Activated B cell treated with CpG ODN at 0.5 μM for 24 hours (primary cell): ENCODE results near the gene EDA. TPM values are rescaled to one million over a fixed set of nuclear protein-coding genes. Genes with fewer than 3 reads are reported as not detected.

ENCODE experiments used
- ATAC-seq: fragments of 200-7000 bp; cut with Tn5 transposase; one replicate; pipeline ENCODE4 v1.10.0; 2021; ENCODE audit warnings: low read depth, mild to moderate bottlenecking, moderate library complexity
- CTCF ChIA-PET: fragments of 350-600 bp; sonication (Branson Sonifier 250); formaldehyde crosslinking; loops from one replicate; lab custom pipeline; 2021; ENCODE audit warnings: antibody characterized with exemption; lab: Charles Lee
- POLR2A ChIA-PET: fragments of 350-600 bp; sonication (Branson Sonifier 250); formaldehyde crosslinking; loops from one replicate; lab custom pipeline; 2021; ENCODE audit warnings: antibody characterized with exemption; lab: Charles Lee
- DNase-seq: peaks from one replicate; pipeline ENCODE4 v3.0.0; 2022
- H3K27ac Mint-ChIP-seq: one replicate; pipeline ENCODE4 v1.8.0; 2020; ENCODE audit warnings: mixed read lengths
- H3K27me3 Mint-ChIP-seq: one replicate; pipeline ENCODE4 v1.8.0; 2021; ENCODE audit warnings: mixed read lengths
- H3K36me3 Mint-ChIP-seq: one replicate; pipeline ENCODE4 v1.8.0; 2021; ENCODE audit warnings: low read depth, mixed read lengths
- H3K4me1 Mint-ChIP-seq: one replicate; pipeline ENCODE4 v1.8.0; 2021; ENCODE audit warnings: mixed read lengths
- H3K4me3 Mint-ChIP-seq: one replicate; pipeline ENCODE4 v1.8.0; 2020; ENCODE audit warnings: mild to moderate bottlenecking, mixed read lengths
- H3K9me3 Mint-ChIP-seq: one replicate; pipeline ENCODE4 v1.8.0; 2020; ENCODE audit warnings: mixed read lengths
- intact Hi-C: fragments of 100-400 bp; cut with micrococcal nuclease; formaldehyde crosslinking; loops from one replicate; pipeline ENCODE4 v1.15.1; 2024
- total RNA-seq: library from RNA; stranded (reverse); gene quantifications from 2 replicates; pipeline ENCODE4 v1.2.3, GENCODE V29; 2022
- TF ChIP-seq, protein P1 (sequence below): fragments of 200-600 bp; IDR thresholded peaks from one replicate; pipeline ENCODE4 v1.8.0; 2022; ENCODE audit warnings: antibody characterized with exemption, mild to moderate bottlenecking

The EDA gene
- total RNA-seq, 1 donor from 2014 or later, result not detected

DNA sequence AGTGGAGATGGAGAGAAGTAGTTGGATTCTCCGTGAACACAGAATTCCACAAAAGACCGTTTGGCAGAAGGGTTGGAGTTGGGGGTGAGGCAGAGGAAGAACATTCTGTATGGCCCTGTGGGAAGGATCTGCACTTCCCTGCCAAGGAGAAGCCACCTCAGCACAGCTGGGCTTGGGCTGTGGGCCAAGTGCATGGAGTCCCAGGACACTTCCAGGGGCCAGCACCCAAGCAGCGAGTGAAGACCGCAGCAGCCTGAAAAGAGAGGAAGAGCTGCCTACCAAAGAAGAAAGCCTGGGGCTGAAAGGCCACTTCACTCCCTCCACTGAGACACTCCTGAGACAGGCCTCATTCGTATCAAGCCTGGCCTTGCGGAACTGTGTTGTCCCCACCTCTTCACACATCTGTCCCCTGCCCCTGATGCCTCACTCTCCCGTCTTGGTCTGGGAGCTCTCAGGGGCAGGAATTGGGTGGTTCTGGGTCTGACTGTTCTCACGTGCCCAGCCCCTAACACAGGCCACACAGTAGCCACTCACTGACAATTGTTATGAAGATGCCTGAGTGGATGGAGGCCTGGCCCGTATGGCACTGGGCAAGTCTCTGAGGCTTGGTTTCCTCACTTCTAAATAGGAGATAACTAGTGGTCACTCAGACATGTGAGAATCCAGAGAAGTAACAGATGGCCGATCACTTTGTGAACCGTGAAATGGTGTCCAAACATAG, 437.1 kb downstream of the EDA start:
- POLR2A ChIA-PET, result no interaction called here
- Mint-ChIP-seq H3K27ac (no peak overlapping the region), H3K4me1 (no peaks in the 10 kb centered on the region), H3K4me3 (no peak overlapping the region), H3K36me3 (no peaks in the 10 kb centered on the region), H3K27me3 (no peaks in the 10 kb centered on the region), H3K9me3 (no peaks in the 10 kb centered on the region)
- CTCF ChIA-PET, result no interaction called here
- DNase-seq (no peak), ATAC-seq (no peak)
- intact Hi-C loops, result no loop called here
- TF ChIP-seq, protein P1, sequence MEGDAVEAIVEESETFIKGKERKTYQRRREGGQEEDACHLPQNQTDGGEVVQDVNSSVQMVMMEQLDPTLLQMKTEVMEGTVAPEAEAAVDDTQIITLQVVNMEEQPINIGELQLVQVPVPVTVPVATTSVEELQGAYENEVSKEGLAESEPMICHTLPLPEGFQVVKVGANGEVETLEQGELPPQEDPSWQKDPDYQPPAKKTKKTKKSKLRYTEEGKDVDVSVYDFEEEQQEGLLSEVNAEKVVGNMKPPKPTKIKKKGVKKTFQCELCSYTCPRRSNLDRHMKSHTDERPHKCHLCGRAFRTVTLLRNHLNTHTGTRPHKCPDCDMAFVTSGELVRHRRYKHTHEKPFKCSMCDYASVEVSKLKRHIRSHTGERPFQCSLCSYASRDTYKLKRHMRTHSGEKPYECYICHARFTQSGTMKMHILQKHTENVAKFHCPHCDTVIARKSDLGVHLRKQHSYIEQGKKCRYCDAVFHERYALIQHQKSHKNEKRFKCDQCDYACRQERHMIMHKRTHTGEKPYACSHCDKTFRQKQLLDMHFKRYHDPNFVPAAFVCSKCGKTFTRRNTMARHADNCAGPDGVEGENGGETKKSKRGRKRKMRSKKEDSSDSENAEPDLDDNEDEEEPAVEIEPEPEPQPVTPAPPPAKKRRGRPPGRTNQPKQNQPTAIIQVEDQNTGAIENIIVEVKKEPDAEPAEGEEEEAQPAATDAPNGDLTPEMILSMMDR, result no peak

DNA sequence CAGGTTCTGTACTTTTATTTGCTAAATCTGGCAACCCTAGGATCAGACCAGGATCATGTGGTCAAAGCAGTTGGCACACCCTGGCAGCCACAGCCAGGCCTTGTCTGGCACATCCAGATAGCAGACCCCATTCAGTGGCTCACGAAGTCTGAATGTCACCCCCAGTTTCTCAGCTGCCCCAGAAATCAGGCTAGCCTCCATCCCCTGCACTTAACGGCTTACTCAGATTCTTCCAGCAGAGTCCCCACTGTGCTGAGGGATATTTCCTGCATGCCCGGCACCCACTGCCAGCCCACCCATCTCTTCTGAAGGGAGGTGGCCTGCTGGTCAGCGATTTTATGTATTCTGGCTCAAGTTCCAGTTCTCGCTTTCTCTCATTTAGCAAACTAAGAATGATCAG, 438.5 kb downstream of the EDA start:
- CTCF ChIA-PET, result no interaction called here
- intact Hi-C loops, result no loop called here
- TF ChIP-seq, protein P1, result no peak
- DNase-seq (no peak), ATAC-seq (no peak)
- Mint-ChIP-seq H3K36me3 (no peaks in the 10 kb centered on the region), H3K27me3 (no peaks in the 10 kb centered on the region), H3K4me3 (no peak overlapping the region), H3K4me1 (no peaks in the 10 kb centered on the region), H3K9me3 (no peaks in the 10 kb centered on the region), H3K27ac (no peak overlapping the region)
- POLR2A ChIA-PET, result no interaction called here

DNA sequence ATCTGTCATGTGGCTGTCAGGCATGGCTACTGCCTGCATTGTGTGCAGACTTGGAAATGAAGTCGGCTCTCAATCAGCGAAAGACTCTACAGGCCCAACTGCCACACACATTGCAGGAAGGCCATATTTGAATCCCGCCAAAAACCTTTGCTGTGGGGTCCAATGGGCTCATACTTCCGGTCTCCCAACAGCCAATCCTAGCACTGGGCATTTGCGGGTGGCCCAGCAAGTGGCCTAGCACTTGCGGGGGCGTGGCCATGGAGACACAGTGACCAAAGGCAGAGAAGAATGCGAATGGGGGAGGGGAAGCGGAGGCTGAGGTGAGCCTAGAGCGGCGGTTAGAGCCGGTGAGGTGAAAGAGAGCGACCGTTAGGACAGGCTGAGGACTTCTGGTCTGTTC, 446.2 kb downstream of the EDA start, which contains the start of gene OTUD6A:
OTUD6A (plus strand) TSS at position 382 of the 400 bp plus-strand sequence. CDS start 68 bp downstream, outside the sequence.
- Mint-ChIP-seq H3K27ac (no peak within 1 kb of the TSS), H3K4me1 (no peaks in the 10 kb centered on the region), H3K36me3 (no peaks in the 10 kb centered on the region), H3K9me3 (no peaks in the 10 kb centered on the region), H3K4me3 (no peak within 1 kb of the TSS), H3K27me3 (no peaks in the 10 kb centered on the region)
- ATAC-seq (no peak), DNase-seq (no peak)
- ChIA-PET CTCF (no interaction called here), POLR2A (no interaction called here)
- TF ChIP-seq, protein P1, result no peak
- intact Hi-C loops, result no loop called here

DNA sequence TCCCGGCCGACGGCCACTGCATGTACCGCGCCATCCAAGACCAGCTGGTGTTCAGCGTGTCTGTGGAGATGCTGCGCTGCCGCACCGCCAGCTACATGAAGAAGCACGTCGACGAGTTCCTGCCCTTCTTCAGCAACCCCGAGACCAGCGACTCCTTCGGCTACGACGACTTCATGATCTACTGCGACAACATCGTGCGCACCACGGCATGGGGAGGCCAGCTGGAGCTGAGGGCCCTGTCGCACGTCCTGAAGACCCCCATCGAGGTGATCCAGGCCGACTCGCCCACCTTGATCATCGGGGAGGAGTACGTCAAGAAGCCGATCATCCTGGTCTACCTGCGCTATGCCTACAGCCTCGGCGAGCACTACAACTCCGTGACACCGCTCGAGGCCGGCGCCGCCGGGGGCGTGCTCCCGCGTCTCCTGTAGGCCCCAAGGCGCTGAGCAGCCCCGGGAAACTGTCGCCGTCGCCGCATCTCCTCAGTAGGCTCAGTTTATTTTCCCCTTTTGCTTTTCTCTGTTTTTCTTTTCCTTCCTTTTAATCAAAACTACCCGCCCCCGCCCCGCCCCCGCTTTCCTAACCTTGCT, 447.1 kb downstream of the EDA start:
- no peaks in the 10 kb centered on the region for H3K36me3 Mint-ChIP-seq
- TF ChIP-seq, protein P1, result no peak
- ATAC-seq, result no peak
- H3K4me1 Mint-ChIP-seq, result no peaks in the 10 kb centered on the region
- H3K9me3 Mint-ChIP-seq, result no peaks in the 10 kb centered on the region
- intact Hi-C loops, result no loop called here
- CTCF ChIA-PET, result no interaction called here
- DNase-seq, result no peak
- no peak overlapping the region for H3K4me3 Mint-ChIP-seq
- no peaks in the 10 kb centered on the region for H3K27me3 Mint-ChIP-seq
- no peak overlapping the region for H3K27ac Mint-ChIP-seq
- POLR2A ChIA-PET, result no interaction called here

DNA sequence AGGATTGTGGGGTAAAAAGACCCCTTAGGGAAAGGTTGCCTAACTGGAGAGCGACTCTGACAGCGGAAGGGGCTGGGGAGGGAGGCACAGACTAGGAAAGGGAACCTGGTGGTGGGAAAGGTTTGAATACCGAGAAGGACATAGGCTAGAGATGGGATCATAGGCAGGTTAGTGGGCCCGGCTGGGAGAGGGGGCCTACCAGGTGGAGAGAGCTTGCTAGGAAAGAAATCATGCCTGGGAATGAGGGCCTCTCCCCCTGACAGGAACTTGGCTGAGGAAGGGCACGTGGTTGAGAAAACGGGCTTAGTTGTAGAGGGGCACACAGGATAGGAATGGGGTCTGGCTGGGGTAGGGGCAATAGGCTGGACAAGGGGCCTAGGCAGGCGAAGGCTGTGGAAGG, 450.7 kb downstream of the EDA start:
- Mint-ChIP-seq H3K27me3 (no peaks in the 10 kb centered on the region), H3K4me1 (no peaks in the 10 kb centered on the region), H3K27ac (no peak overlapping the region), H3K4me3 (no peak overlapping the region), H3K36me3 (no peaks in the 10 kb centered on the region), H3K9me3 (no peaks in the 10 kb centered on the region)
- ATAC-seq (no peak), DNase-seq (no peak)
- TF ChIP-seq, protein P1, result no peak
- intact Hi-C loops, result no loop called here
- ChIA-PET CTCF (no interaction called here), POLR2A (no interaction called here)
